OCI-LY3 (cell line): ENCODE measurements around the gene IPO9.
A peak's percentile ranks its signal among the peaks of the same experiment; 100 is the strongest.

Source experiments
- H2AFZ ChIP-seq: fragments of 200-600, 300-600 bp; shearing (Covaris generic); 2 replicates; pipeline ENCODE4 v1.6.0; 2014; ENCODE audit warnings: antibody characterized with exemption, low read depth, low read length
- H3K27ac ChIP-seq: fragments of 200-600, 300-600 bp; sonication (generic); 2 replicates; pipeline ENCODE4 v1.5.1; 2014; ENCODE audit warnings: mild to moderate bottlenecking, low read length, moderate library complexity, mixed read lengths
- H3K27me3 ChIP-seq: fragments of 200-600, 300-600 bp; sonication (generic); 2 replicates; pipeline ENCODE4 v1.6.1; 2014; ENCODE audit warnings: low read depth, low read length, mixed read lengths
- H3K36me3 ChIP-seq: fragments of 200-600, 300-600 bp; sonication (generic); replicated peaks from 2 replicates; pipeline ENCODE3; 2014; ENCODE audit warnings: low read depth, low read length, mixed read lengths
- H3K4me1 ChIP-seq: fragments of 300-600, 200-600 bp; sonication (generic); 2 replicates; pipeline ENCODE4 v1.6.1; 2014; ENCODE audit warnings: low read length, mixed read lengths
- H3K4me2 ChIP-seq: fragments of 200-600, 300-600 bp; sonication (generic); 2 replicates; pipeline ENCODE4 v1.6.1; 2014; ENCODE audit warnings: low read length, mixed read lengths
- H3K4me3 ChIP-seq: fragments of 300-600, 200-600 bp; sonication (generic); 2 replicates; pipeline ENCODE4 v1.5.1; 2014; ENCODE audit warnings: antibody characterized with exemption, mild to moderate bottlenecking, low read length, moderate library complexity
- H3K79me2 ChIP-seq: fragments of 300-600, 200-600 bp; shearing (Covaris generic); 2 replicates; pipeline ENCODE4 v1.6.1; 2014; ENCODE audit warnings: mild to moderate bottlenecking, low read length, mixed read lengths
- H3K9ac ChIP-seq: fragments of 300-600, 200-600 bp; shearing (Covaris generic); 2 replicates; pipeline ENCODE4 v1.6.0; 2014; ENCODE audit warnings: mild to moderate bottlenecking, low read length, moderate library complexity
- H3K9me3 ChIP-seq: fragments of 200-600, 300-600 bp; shearing (Covaris generic); 2 replicates; pipeline ENCODE4 v1.6.1; 2014; ENCODE audit warnings: low read length, mixed read lengths; ENCODE audit not compliant: insufficient read depth
- H4K20me1 ChIP-seq: fragments of 200-600, 300-600 bp; sonication (generic); 2 replicates; pipeline ENCODE4 v1.6.1; 2016; ENCODE audit warnings: low read length, mixed read lengths; ENCODE audit not compliant: insufficient read depth
- EZH2phosphoT487 ChIP-seq: fragments of 200-600 bp; shearing (Covaris generic); IDR thresholded peaks from 2 replicates; pipeline ENCODE4 v1.6.1; 2018; ENCODE audit warnings: antibody characterized with exemption, mixed run types, low read depth
- TF ChIP-seq, protein P1 (sequence below): fragments of 200-600, 300-600 bp; sonication (generic); IDR thresholded peaks from 2 replicates; pipeline ENCODE4 v1.5.1; 2014; ENCODE audit warnings: antibody characterized with exemption, low read length, low read depth

IPO9 gene

DNA sequence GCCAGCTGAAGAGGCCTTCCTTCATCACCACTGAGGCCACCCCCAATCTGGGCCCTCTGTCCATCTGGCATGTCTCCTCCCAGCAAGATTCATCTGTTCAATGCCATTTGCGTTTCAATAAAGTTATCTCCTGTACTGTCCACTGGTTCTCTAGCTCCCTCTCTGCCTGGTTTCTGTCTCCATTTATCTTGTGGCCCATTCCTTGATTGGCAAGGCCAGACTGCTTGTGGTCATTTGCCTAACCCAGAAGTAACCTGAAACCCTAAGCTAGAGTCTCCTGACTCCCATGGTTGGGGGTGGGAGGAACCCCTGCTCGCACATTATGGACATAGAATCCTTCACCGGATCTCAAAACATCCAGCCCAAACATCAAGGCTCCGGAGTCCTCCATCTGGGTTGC lies 2.1 kb upstream of the IPO9 start:
- H3K27ac ChIP-seq: no peak overlapping the region
- H3K4me3 ChIP-seq: no peak overlapping the region
- H4K20me1 ChIP-seq: peaks cover 20% of the 10 kb centered on the region
- peaks cover 24% of the 10 kb centered on the region for H3K4me1 ChIP-seq
- no peak overlapping the region for H2AFZ ChIP-seq
- no peaks in the 10 kb centered on the region for H3K9me3 ChIP-seq
- H3K9ac ChIP-seq: no peak overlapping the region
- H3K27me3 ChIP-seq: no peaks in the 10 kb centered on the region
- H3K79me2 ChIP-seq: peaks cover 29% of the 10 kb centered on the region
- no peak for TF ChIP-seq EZH2phosphoT487
- TF ChIP-seq, protein P1, sequence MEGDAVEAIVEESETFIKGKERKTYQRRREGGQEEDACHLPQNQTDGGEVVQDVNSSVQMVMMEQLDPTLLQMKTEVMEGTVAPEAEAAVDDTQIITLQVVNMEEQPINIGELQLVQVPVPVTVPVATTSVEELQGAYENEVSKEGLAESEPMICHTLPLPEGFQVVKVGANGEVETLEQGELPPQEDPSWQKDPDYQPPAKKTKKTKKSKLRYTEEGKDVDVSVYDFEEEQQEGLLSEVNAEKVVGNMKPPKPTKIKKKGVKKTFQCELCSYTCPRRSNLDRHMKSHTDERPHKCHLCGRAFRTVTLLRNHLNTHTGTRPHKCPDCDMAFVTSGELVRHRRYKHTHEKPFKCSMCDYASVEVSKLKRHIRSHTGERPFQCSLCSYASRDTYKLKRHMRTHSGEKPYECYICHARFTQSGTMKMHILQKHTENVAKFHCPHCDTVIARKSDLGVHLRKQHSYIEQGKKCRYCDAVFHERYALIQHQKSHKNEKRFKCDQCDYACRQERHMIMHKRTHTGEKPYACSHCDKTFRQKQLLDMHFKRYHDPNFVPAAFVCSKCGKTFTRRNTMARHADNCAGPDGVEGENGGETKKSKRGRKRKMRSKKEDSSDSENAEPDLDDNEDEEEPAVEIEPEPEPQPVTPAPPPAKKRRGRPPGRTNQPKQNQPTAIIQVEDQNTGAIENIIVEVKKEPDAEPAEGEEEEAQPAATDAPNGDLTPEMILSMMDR: no peak
- H3K36me3 ChIP-seq: peaks cover 3% of the 10 kb centered on the region
- no peak overlapping the region for H3K4me2 ChIP-seq

DNA sequence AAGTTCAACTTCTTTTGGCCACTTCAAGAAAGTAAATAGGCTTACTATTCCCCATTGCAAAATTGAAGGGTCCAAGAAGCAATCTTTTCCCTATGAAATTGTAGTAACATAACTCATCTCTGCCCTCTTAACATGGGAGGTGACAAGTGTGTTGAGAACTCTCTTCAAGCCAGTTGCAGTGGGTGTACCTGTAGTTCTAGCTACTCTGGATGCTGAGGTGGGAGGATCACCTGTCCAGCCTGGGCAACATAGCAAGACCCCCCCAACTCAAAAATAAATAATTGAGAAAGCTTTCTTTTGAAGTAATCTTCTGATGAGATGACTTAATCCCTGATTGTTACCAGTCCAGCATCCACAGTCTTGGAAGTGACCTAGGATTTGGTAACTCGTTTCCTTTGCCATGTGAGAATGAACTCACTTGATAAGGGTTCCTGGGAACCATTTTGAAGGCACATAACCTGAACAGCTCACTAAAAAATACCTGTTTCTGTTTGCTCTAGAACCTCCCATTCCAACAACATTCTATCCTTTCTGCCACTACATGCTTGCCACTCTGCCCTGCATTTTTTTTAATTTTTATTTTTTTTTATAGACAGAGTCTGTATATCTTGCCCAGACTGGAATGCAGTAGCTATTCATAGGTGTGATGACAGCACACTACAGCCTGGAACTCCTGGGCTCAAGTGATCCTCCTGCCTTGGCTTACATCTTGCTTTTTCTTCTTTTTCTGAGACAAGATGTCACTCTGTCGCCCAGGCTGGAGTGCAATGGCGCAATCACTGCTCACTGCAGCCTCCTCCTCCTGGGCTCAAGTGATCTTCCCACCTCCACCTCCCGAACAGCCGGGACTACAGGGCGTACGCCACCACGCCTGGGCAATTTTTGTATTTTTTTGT lies 1.4 kb upstream of the IPO9 start:
- Histone ChIP-seq H4K20me1 (peaks cover 24% of the 10 kb centered on the region), H3K4me3 (no peak overlapping the region), H3K36me3 (peaks cover 3% of the 10 kb centered on the region), H2AFZ (no peak overlapping the region), H3K27me3 (no peaks in the 10 kb centered on the region), H3K4me2 (no peak overlapping the region), H3K79me2 (peaks cover 36% of the 10 kb centered on the region), H3K9me3 (no peaks in the 10 kb centered on the region), H3K27ac (no peak overlapping the region), H3K9ac (no peak overlapping the region), H3K4me1 (peaks cover 24% of the 10 kb centered on the region)
- no peak for TF ChIP-seq EZH2phosphoT487
- TF ChIP-seq, protein P1: no peak

DNA sequence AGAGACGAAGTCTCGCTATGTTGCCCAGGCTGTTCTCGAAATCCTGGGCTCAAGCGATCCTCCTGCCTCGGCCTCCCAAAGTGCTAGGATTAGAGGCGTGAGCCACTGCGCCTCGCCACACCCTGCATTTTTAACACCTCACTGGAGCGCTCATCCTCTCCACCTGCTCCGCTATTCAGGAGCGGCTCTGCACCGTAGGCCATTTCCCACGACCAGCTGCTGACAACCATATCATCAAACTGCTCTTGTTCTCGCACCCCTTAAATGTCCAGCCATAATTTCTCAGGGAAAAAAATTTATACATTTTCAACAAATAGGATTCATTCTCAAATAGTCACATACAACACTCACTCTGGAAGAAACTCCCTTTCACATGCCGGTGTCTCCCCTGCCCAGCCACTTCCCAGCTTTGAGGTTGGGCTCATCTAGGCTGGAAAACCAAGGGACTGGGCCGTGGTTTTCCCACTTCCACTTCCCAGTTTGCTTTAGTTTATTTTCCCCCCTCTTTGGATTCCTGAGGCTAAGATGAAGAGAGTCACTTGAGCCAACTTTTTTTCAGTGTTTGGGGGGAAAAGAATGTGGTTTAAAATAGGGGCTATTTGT lies 639 bp upstream of the IPO9 start:
- peak overlapping the region; percentile 94 for H2AFZ ChIP-seq
- H3K9ac ChIP-seq: peak overlapping the region; percentile 59
- peaks cover 24% of the 10 kb centered on the region for H3K4me1 ChIP-seq
- peaks cover 29% of the 10 kb centered on the region for H4K20me1 ChIP-seq
- peak overlapping the region; percentile 64 for H3K4me2 ChIP-seq
- H3K9me3 ChIP-seq: no peaks in the 10 kb centered on the region
- TF ChIP-seq, protein P1: no peak
- peak overlapping the region; percentile 86 for H3K4me3 ChIP-seq
- peaks cover 43% of the 10 kb centered on the region for H3K79me2 ChIP-seq
- H3K36me3 ChIP-seq: peaks cover 3% of the 10 kb centered on the region
- no peaks in the 10 kb centered on the region for H3K27me3 ChIP-seq
- H3K27ac ChIP-seq: no peak overlapping the region

DNA sequence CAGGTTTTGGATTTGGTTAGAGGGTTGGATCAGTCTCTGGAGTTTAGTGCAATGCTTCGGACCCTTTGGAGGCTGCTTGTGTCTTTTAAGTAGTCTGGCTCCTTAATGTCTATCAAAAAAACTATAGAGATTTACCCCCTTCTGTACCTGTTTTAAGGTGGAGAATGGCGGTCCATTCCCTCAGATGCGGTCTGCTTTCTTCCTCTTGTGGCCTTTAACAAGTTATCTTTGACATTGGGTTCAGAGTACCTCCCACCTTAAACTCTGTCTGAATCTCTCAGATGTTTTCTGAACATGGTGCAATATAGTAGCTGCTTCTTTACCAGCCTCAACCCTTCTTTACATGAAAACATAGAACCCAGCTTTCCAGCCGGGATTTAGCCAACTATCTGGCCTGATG lies 2.4 kb downstream of the IPO9 start:
- peaks cover 24% of the 10 kb centered on the region for H3K4me1 ChIP-seq

More for the DNA sequence above, 2.4 kb downstream of the IPO9 start:
- no peak overlapping the region for H2AFZ ChIP-seq
- peaks cover 55% of the 10 kb centered on the region for H4K20me1 ChIP-seq
- H3K27ac ChIP-seq: no peak overlapping the region
- TF ChIP-seq EZH2phosphoT487: no peak
- TF ChIP-seq, protein P1: no peak
- H3K27me3 ChIP-seq: no peaks in the 10 kb centered on the region
- peak overlapping the region; percentile 86; the same call in 1 of the 2 replicates for H3K4me2 ChIP-seq
- H3K9ac ChIP-seq: no peak overlapping the region
- H3K9me3 ChIP-seq: no peaks in the 10 kb centered on the region
- H3K36me3 ChIP-seq: peaks cover 14% of the 10 kb centered on the region
- H3K79me2 ChIP-seq: peaks cover 74% of the 10 kb centered on the region
- no peak overlapping the region for H3K4me3 ChIP-seq
